GM19023 (cell line): ENCODE measurements around the gene BCR.
"Not testable (repeated sequence)": the region's sequence is repeated elsewhere in the genome, so short reads cannot be mapped to it uniquely, and the experiment has no call there.

Experiments
- ATAC-seq: cut with Tn5 transposase; IDR thresholded peaks from one replicate; pipeline ENCODE4 v1.9.1; 2021; ENCODE audit warnings: mild to moderate bottlenecking, moderate library complexity; ENCODE audit not compliant: unreplicated experiment

BCR gene

DNA sequence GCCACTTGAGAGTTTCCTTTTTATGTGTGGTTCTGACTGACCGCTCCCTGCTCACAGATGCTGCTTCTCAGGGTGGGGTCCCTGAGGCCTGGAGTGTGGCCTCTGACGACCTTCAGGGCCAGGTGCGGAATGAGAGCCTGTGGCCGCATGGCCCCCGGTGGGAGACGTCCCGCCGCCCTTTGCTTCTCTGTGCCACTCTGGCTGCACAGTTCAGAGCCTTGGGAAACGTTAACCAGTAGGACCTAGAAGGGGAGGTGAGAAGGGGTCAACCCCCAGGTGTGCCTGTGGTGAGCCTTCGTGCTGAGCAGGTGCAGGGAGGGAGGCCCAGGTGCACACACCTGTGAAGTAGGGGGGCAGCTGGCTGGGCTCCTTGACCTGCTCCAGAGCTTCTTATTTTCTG, 127.2 kb downstream of the BCR start:
- ATAC-seq, result not testable (repeated sequence)

DNA sequence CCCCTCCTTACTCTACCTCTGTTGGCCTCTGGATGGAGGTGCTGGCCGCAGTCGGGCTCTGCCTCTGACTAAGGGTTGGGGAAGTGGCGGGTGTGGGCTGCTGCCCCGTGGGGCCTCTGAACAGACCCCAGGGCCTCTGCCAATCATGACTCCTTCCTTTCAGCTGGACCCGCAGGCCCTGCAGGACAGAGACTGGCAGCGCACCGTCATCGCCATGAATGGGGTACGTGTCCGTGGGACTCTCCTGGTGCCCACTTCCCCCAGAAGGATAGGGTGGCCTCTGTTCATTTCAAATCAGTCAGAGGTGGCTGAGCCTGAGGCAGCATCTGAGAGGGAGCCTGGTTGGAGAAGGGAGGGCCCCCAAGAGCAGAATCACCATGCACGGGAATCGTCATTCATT, 129.0 kb downstream of the BCR start:
- not testable (repeated sequence) for ATAC-seq

- ATAC-seq, result not testable (repeated sequence)
Observed at GRCh38 chr22:23310443-23311097, 130.3 kb downstream of the BCR start.

DNA sequence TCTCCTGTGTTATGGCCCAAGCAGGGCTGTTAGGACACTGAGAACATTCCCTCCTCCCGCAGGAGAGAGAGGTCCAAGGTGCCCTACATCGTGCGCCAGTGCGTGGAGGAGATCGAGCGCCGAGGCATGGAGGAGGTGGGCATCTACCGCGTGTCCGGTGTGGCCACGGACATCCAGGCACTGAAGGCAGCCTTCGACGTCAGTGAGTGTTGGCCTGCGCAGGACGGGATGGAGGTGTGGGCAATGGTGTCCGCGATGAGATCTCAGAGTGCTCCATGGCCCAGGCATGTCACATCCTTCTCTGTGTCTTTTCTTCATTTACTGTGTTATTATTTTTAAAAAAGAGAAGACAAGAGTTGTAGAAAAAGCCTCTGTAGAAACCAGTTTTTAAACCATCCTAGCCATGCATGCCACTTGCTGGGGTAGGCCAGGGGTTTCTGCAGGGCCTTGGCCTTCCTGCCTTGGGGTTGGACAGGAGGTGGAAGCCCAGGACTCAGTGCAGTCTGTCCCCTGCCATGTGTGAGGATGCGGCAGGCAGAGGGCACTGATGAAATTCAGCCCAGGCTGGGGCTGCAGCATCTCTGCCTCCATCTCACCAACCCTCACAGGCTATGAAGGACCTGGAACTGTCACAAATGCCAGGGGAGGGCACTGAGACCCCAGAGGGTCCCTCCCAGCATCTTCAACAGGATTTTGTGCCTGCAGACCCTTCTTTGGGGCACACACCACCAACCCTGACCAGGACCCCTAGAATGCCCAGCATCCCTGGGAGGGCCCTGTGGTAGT, 131.5 kb downstream of the BCR start:
- not testable (repeated sequence) for ATAC-seq

- no peak for ATAC-seq
Observed at GRCh38 chr22:23313791-23314567, 133.7 kb downstream of the BCR start.

- ATAC-seq, result no peak
Observed at GRCh38 chr22:23315341-23315917, 135.1 kb downstream of the BCR start.

DNA sequence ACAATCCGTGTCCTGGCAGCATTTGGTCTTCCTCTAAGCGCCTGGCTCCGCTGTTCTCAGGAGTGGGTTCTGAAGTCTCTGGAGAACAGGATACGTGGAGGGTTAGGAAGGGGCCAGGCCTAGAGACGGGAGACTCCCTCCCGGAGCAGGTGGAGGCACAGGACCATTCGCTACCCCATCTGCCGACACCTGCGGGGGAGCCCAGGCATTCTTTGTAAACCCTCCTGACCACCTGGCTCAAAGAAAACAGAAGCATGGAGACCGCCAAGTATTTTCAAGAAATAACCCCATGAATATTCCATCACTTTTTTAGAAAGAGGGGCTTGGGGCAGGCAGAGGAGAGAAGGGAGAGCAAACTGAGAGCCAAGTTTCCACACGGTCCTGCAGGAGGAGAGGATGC, 136.3 kb downstream of the BCR start:
- not testable (repeated sequence) for ATAC-seq

DNA sequence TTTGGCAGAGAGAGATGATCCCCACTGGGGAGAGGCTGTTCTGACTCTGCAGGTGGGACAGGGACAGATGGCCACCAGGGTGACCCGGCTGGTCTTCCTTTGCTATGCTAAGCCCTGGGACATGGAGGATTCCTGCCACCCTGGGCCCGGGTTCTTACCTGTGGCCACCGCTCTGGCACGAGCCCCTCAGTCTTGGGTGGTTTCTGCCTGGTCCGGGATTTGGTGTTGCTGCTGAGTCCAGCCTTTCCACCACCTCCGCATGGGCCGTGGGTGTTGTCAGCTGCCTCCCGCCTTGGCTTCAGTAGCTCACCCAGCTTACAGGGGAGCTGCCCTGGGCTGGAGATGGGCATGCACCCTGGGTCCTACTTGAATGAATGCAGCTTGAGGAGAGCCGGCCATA, 138.0 kb downstream of the BCR start:
- ATAC-seq, result not testable (repeated sequence)

GRCh38 chr22:23322497-23323080, 142.3 kb downstream of the BCR start:
- ATAC-seq, result not testable (repeated sequence)

GRCh38 chr22:23323960-23324688, 143.8 kb downstream of the BCR start:
- ATAC-seq, result not testable (repeated sequence)

GRCh38 chr22:23325183-23325582, 144.9 kb downstream of the BCR start:
- ATAC-seq, result no peak

GRCh38 chr22:23333822-23334221, 153.5 kb downstream of the BCR start:
- ATAC-seq, result not testable (repeated sequence)

DNA sequence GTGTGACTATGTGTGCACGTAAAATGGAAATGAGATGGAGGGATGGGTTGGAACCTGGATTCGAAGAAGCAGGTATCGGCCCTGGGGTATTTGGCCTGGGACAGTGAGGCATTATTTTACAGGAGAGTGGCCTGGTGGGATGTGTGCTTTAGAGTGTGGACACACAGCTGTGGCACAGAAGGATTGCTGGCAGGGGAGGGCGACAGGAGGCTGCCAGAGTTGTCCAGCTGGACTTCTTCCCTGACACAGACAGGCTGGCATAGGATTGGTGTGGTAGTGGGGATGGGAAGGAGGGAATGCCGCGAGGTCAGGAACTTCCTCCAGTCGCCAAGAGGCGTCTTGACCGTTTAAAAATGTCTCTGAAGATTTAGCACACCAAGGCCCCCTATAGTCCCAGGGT, 157.4 kb downstream of the BCR start:
- not testable (repeated sequence) for ATAC-seq

GRCh38 chr22:23341942-23342695, 161.8 kb downstream of the BCR start:
- not testable (repeated sequence) for ATAC-seq

DNA sequence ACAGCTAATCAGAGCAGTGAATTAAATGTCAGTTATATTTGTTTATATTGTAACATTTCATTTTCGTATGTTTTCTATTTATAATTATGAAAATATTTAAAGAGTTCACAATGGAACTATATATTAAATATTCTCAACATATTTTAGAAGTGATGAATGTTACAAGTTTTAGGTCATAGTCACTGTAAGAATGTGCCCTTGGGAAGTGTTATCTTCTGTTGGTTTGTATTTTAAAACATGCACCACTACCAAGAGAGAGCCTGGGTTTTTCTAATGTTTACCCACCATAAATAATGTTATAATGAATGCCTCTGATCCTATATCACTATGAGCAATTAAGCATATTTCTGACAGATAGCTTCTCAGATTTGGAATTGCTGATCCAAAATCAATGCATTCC, 171.0 kb downstream of the BCR start:
- no peak for ATAC-seq

DNA sequence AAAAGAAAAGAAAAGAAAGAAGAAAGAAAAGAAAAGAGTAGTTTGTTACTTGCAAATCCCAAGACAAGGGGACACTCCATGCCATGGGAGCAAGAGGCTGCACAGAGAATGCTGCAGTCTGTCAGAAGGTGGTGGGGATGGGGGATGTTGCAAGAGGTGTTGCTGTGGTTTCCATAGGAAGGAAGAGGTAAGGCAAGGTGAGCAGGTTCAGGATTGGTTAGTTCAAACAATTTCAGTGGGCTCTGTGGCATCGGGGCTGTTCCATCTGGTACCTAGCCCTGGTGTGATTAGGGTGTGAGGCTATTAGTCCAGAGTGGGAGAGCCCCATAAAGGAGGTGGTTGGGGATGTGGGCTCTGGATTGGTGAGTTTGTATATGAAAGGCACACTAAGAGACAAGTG, 172.7 kb downstream of the BCR start:
- no peak for ATAC-seq

DNA sequence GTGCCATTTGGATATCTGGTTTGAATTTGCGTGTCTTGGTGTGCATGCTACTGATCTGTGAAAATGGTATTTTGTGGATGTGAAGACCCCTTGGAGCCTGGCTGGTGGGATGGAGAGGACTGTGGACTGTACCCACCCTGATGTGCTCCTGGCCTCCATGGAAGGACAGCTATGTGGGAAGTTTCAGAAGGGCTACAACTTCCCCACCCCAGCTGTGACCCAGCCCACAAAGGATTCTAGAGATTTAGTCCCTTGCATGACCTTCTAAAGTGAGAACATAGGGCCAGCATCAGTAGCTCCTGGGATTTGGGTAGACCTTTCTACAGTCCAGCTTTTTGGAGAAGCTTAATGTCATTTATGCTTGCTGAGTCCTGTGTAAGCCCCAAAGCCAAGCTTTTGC, 173.4 kb downstream of the BCR start:
- no peak for ATAC-seq

GRCh38 chr22:23356094-23356493, 175.8 kb downstream of the BCR start:
- no peak for ATAC-seq

GRCh38 chr22:23357053-23357452, 176.7 kb downstream of the BCR start:
- no peak for ATAC-seq
